ENCODE results near the gene MCTP2.
"Not testable (repeated sequence)": the region's sequence is repeated elsewhere in the genome, so short reads cannot be mapped to it uniquely, and the experiment has no call there.

The MCTP2 gene

DNA sequence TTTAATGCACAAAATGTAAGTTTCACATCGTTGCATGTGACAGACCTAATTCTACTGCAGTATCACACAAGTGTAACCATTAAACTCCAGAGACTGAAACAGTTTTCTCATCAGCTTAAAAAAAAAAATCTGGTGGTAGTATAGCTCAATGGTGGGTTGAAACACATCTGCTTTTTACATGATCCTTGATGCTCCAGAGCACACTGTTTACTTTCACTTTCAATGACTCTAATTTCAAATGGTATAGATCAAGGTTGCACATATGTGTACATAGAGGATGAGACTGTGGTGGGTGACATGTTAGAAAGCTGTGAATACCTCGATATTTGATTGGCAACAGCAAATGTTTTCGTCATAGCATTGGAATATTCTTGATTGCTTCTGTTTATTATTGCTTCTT lies 22.4 kb downstream of the MCTP2 start:
- Histone ChIP-seq H3K27me3 (ENCODE audit: control insufficient read depth, low read length) (no peaks in the 10 kb centered on the region), H4K20me1 (ENCODE audit: control insufficient read depth, insufficient read depth, low read depth, low read length) (no peaks in the 10 kb centered on the region), H3K36me3 (ENCODE audit: control insufficient read depth, low read length) (peaks cover 17% of the 10 kb centered on the region), H3K9me2 (replicated peaks; ENCODE audit: control insufficient read depth, low read length) (no peaks in the 10 kb centered on the region), H3K4me2 (ENCODE audit: low read length) (peak overlapping the region; percentile 69), H3K4me3 (ENCODE audit: low read length) (peak overlapping the region; percentile 57), H3K4me1 (ENCODE audit: control insufficient read depth, low read length) (peaks cover 97% of the 10 kb centered on the region), H3K27ac (ENCODE audit: low read depth, low read length) (peak overlapping the region; percentile 98), H3K79me2 (ENCODE audit: control insufficient read depth, low read length) (peaks cover 85% of the 10 kb centered on the region), H3F3A (ENCODE audit: control insufficient read depth, insufficient read depth) (peaks cover 42% of the 10 kb centered on the region), H3K9me3 (ENCODE audit: control insufficient read depth, insufficient read depth, low read length) (no peaks in the 10 kb centered on the region)
- TF ChIP-seq, protein P1, sequence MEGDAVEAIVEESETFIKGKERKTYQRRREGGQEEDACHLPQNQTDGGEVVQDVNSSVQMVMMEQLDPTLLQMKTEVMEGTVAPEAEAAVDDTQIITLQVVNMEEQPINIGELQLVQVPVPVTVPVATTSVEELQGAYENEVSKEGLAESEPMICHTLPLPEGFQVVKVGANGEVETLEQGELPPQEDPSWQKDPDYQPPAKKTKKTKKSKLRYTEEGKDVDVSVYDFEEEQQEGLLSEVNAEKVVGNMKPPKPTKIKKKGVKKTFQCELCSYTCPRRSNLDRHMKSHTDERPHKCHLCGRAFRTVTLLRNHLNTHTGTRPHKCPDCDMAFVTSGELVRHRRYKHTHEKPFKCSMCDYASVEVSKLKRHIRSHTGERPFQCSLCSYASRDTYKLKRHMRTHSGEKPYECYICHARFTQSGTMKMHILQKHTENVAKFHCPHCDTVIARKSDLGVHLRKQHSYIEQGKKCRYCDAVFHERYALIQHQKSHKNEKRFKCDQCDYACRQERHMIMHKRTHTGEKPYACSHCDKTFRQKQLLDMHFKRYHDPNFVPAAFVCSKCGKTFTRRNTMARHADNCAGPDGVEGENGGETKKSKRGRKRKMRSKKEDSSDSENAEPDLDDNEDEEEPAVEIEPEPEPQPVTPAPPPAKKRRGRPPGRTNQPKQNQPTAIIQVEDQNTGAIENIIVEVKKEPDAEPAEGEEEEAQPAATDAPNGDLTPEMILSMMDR (IDR thresholded peaks at IDR 0.05; ENCODE audit: low read depth, low read length, poor library complexity, severe bottlenecking): no peak
- TF ChIP-seq EZH2phosphoT487 (IDR thresholded peaks at IDR 0.05; ENCODE audit: borderline replicate concordance, low read length): no peak

DNA sequence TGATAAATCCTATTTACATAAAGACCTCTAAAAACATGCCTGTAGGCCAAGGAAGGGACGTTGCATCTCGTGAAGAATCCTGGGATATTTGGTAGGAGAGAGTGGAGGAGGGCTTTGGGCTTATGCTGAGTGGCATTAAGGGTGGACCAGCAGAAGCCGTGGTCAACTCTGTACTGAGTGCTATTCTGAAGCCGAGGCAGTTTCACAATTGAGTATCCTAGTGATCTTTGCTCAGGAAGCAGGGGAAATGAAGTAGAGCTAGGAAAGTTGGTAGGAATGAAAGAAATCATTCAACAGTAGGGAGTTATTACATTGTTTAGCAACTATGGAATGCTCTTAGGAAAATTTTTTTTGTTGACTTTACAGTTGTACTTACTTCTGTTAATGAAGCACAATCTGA lies 24.2 kb downstream of the MCTP2 start:
- H3K36me3 ChIP-seq (ENCODE audit: control insufficient read depth, low read length): peaks cover 29% of the 10 kb centered on the region
- H3K9me3 ChIP-seq (ENCODE audit: control insufficient read depth, insufficient read depth, low read length): no peaks in the 10 kb centered on the region
- no peaks in the 10 kb centered on the region for H4K20me1 ChIP-seq (ENCODE audit: control insufficient read depth, insufficient read depth, low read depth, low read length)
- peak overlapping the region; percentile 87 for H3K4me2 ChIP-seq (ENCODE audit: low read length)
- H3K79me2 ChIP-seq (ENCODE audit: control insufficient read depth, low read length): peaks cover 74% of the 10 kb centered on the region
- no peaks in the 10 kb centered on the region for H3K9me2 ChIP-seq (replicated peaks; ENCODE audit: control insufficient read depth, low read length)
- H3K4me1 ChIP-seq (ENCODE audit: control insufficient read depth, low read length): peaks cover 97% of the 10 kb centered on the region
- peaks cover 60% of the 10 kb centered on the region for H3F3A ChIP-seq (ENCODE audit: control insufficient read depth, insufficient read depth)
- peak overlapping the region; percentile 98 for H3K27ac ChIP-seq (ENCODE audit: low read depth, low read length)
- no peaks in the 10 kb centered on the region for H3K27me3 ChIP-seq (ENCODE audit: control insufficient read depth, low read length)
- H3K4me3 ChIP-seq (ENCODE audit: low read length): peak overlapping the region; percentile 67
- TF ChIP-seq, protein P1 (IDR thresholded peaks at IDR 0.05; ENCODE audit: low read depth, low read length, poor library complexity, severe bottlenecking): no peak
- TF ChIP-seq EZH2phosphoT487 (IDR thresholded peaks at IDR 0.05; ENCODE audit: borderline replicate concordance, low read length): no peak

DNA sequence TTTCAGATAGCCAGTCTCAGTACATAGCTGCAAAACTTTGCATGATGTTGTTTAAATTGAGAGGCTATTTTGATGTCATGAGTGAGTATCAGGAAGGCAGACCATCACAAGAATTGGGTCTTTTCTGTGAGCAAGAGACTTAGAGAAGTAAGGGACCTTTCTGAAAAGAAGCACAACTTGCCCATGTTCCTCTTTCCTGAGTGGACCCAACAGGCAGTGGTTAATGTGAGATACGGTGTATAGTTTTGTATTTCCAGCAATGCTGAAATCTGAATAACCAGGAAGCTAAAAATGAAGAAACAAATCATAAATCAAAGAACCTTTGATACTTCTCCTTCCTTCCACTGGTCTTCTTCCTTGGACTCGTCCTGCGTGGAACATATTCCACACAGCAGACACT lies 25.1 kb downstream of the MCTP2 start:
- H3F3A ChIP-seq (ENCODE audit: control insufficient read depth, insufficient read depth): peaks cover 63% of the 10 kb centered on the region
- no peaks in the 10 kb centered on the region for H3K9me2 ChIP-seq (replicated peaks; ENCODE audit: control insufficient read depth, low read length)
- no peaks in the 10 kb centered on the region for H3K9me3 ChIP-seq (ENCODE audit: control insufficient read depth, insufficient read depth, low read length)
- H3K27ac ChIP-seq (ENCODE audit: low read depth, low read length): peak overlapping the region; percentile 98
- TF ChIP-seq, protein P1 (IDR thresholded peaks at IDR 0.05; ENCODE audit: low read depth, low read length, poor library complexity, severe bottlenecking): no peak
- TF ChIP-seq EZH2phosphoT487 (IDR thresholded peaks at IDR 0.05; ENCODE audit: borderline replicate concordance, low read length): no peak
- H3K27me3 ChIP-seq (ENCODE audit: control insufficient read depth, low read length): no peaks in the 10 kb centered on the region
- H4K20me1 ChIP-seq (ENCODE audit: control insufficient read depth, insufficient read depth, low read depth, low read length): no peaks in the 10 kb centered on the region
- peak overlapping the region; percentile 67 for H3K4me3 ChIP-seq (ENCODE audit: low read length)
- peak overlapping the region; percentile 87 for H3K4me2 ChIP-seq (ENCODE audit: low read length)
- peaks cover 39% of the 10 kb centered on the region for H3K36me3 ChIP-seq (ENCODE audit: control insufficient read depth, low read length)
- peaks cover 99% of the 10 kb centered on the region for H3K4me1 ChIP-seq (ENCODE audit: control insufficient read depth, low read length)
- peaks cover 74% of the 10 kb centered on the region for H3K79me2 ChIP-seq (ENCODE audit: control insufficient read depth, low read length)

DNA sequence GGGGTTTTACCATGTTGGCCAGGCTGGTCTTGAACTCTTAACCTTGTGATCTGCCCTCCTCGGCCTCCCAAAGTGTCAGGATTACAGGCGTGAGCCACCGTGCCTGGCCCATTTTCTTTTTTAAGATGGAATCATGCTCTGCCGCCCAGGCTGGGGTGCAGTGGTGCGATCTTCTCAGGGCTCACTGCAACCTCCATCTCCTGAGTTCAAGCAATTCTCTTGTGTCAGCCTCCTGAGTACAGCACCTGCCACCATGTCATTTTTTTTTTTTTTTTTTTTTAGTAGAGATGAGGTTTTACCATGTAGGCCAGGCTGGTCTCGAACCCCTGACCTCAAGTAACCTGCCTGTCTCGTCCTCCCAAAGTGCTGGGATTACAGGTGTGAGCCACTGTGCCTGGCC lies 26.4 kb downstream of the MCTP2 start:
- not testable (repeated sequence) for H3K9me3 ChIP-seq (ENCODE audit: control insufficient read depth, insufficient read depth, low read length); H3K9me2 ChIP-seq (replicated peaks; ENCODE audit: control insufficient read depth, low read length); H4K20me1 ChIP-seq (ENCODE audit: control insufficient read depth, insufficient read depth, low read depth, low read length); H3K27me3 ChIP-seq (ENCODE audit: control insufficient read depth, low read length)
- Histone ChIP-seq H3K27ac (ENCODE audit: low read depth, low read length) (peak overlapping the region; percentile 98), H3F3A (ENCODE audit: control insufficient read depth, insufficient read depth) (peaks cover 63% of the 10 kb centered on the region), H3K36me3 (ENCODE audit: control insufficient read depth, low read length) (peaks cover 31% of the 10 kb centered on the region), H3K4me2 (ENCODE audit: low read length) (peak overlapping the region; percentile 87), H3K4me3 (ENCODE audit: low read length) (peak overlapping the region; percentile 40), H3K79me2 (ENCODE audit: control insufficient read depth, low read length) (peaks cover 74% of the 10 kb centered on the region), H3K4me1 (ENCODE audit: control insufficient read depth, low read length) (peaks cover 99% of the 10 kb centered on the region)

Measured in DOHH2 (cell line).